ENCODE data around the gene FSD1L.

The FSD1L gene

GRCh38 chr9:105593145-105593544, 145.3 kb downstream of the FSD1L start:
- in situ Hi-C loops (cut with MboI; ENCODE audit: low sequenced_read_pairs, unreplicated experiment), result no loop called here
- DNase-seq (ENCODE audit: low spot score), result no peak
- no peak for TF ChIP-seq CTCF (IDR thresholded peaks at IDR 0.05; ENCODE audit: borderline replicate concordance, control extremely low read depth, extremely low read depth, insufficient read depth, missing control alignments)

Measured in GM13976 (cell line).